Measurements from ENCODE around the gene MYO1C. TPM values are rescaled to one million over a fixed set of nuclear protein-coding genes. Genes with fewer than 3 reads are reported as not detected.

MYO1C gene
- total and polyA plus RNA-seq, 4 donors, result 73.4 to 237 (median 89.6) TPM

DNA sequence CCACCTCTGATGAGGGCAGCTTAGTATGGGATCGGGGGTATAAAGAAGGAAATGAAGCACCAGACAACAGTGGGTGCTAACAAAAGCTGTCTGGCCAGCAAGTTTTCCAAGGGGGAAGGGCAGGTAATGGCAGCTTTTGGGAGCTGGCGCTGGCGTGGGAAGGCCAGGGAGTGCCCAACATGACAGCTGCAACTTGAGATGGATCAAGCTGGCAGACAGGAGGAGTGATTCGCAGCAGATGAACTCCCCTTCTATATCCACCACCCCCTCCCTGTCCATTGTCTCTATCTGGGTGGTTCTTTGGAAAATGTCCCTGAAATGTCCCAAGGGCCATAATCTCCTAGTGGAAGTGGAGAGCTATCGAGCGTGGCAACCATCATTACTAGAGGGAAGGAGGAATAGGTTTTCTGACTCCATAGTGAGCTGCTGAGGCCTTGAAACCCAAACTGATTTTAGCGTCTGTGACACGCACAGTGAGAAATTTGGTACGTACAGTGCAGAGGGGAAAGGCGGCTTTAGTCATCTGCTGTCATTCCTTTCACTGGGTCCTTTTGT is 28.7 kb upstream of the MYO1C start:
- H3K9me3 ChIP-seq (ENCODE audit: control insufficient read depth in 4 of 4, insufficient read depth in 3 of 4, low read length in 3 of 4), result no peaks in the 10 kb centered on the region
- H3K27ac ChIP-seq (ENCODE audit: low read depth in 1 of 2, low read length in 1 of 2), result no peak overlapping the region
- no peak overlapping the region for H3K9ac ChIP-seq (ENCODE audit: insufficient read depth in 1 of 2, low read length in 2 of 2)
- WGBS, 2 donors, result 88 to 93% methylated on average over 10 of the region's 10 CpGs
- H3K4me3 ChIP-seq, result no peak overlapping the region
- peaks cover 3 to 18% (median 11%) of the 10 kb centered on the region in 4 donors for H3K36me3 ChIP-seq (ENCODE audit: control insufficient read depth in 4 of 4, insufficient read depth in 4 of 4, low read length in 4 of 4)
- ATAC-seq (ENCODE audit: insufficient read depth, low FRiP score), result no peak
- TF ChIP-seq, protein P1, sequence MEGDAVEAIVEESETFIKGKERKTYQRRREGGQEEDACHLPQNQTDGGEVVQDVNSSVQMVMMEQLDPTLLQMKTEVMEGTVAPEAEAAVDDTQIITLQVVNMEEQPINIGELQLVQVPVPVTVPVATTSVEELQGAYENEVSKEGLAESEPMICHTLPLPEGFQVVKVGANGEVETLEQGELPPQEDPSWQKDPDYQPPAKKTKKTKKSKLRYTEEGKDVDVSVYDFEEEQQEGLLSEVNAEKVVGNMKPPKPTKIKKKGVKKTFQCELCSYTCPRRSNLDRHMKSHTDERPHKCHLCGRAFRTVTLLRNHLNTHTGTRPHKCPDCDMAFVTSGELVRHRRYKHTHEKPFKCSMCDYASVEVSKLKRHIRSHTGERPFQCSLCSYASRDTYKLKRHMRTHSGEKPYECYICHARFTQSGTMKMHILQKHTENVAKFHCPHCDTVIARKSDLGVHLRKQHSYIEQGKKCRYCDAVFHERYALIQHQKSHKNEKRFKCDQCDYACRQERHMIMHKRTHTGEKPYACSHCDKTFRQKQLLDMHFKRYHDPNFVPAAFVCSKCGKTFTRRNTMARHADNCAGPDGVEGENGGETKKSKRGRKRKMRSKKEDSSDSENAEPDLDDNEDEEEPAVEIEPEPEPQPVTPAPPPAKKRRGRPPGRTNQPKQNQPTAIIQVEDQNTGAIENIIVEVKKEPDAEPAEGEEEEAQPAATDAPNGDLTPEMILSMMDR (IDR thresholded peaks at IDR 0.05; ENCODE audit: control extremely low read depth, extremely low read depth), result no peak
- no peaks in the 10 kb centered on the region for H3K27me3 ChIP-seq (ENCODE audit: control insufficient read depth in 3 of 3, insufficient read depth in 3 of 3, low read length in 2 of 3)
- H3K4me1 ChIP-seq (ENCODE audit: control insufficient read depth in 5 of 5, insufficient read depth in 5 of 5, low read length in 5 of 5), result peaks cover 0 to 7% (median 0%) of the 10 kb centered on the region in 5 donors
- no peak for DNase-seq

DNA sequence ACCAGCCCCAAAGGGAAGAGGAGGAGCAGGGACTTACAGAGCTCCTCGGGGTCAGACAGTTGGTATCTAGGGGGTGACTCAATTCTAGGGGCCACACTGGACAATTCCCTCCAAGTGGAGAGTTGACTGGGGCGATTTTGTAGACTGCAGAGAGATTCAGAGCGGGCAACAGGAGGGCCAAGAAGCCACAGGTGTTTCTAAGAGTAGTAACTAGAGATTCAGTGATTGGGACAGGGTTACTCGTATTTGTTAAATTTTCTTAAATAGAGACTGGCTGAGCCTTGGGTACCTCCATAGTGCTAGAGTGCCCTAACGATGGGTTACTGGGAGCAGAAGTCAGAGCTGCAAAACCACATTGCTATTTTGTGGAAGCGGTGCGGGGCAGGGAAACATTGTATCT is 27.2 kb upstream of the MYO1C start:
- TF ChIP-seq, protein P1 (IDR thresholded peaks at IDR 0.05; ENCODE audit: control extremely low read depth, extremely low read depth), result no peak
- H3K36me3 ChIP-seq (ENCODE audit: control insufficient read depth in 4 of 4, insufficient read depth in 4 of 4, low read length in 4 of 4), result peaks cover 4 to 13% (median 8%) of the 10 kb centered on the region in 4 donors
- DNase-seq, result no peak
- H3K4me1 ChIP-seq (ENCODE audit: control insufficient read depth in 5 of 5, insufficient read depth in 5 of 5, low read length in 5 of 5), result peaks cover 0 to 19% (median 0%) of the 10 kb centered on the region in 5 donors
- H3K9ac ChIP-seq (ENCODE audit: insufficient read depth in 1 of 2, low read length in 2 of 2), result no peak overlapping the region
- WGBS, 2 donors, result 90 to 93% methylated on average over 7 of the region's 7 CpGs
- no peaks in the 10 kb centered on the region for H3K9me3 ChIP-seq (ENCODE audit: control insufficient read depth in 4 of 4, insufficient read depth in 3 of 4, low read length in 3 of 4)
- no peak overlapping the region for H3K27ac ChIP-seq (ENCODE audit: low read depth in 1 of 2, low read length in 1 of 2)
- no peak for ATAC-seq (ENCODE audit: insufficient read depth, low FRiP score)
- H3K27me3 ChIP-seq (ENCODE audit: control insufficient read depth in 3 of 3, insufficient read depth in 3 of 3, low read length in 2 of 3), result no peaks in the 10 kb centered on the region
- no peak overlapping the region for H3K4me3 ChIP-seq

DNA sequence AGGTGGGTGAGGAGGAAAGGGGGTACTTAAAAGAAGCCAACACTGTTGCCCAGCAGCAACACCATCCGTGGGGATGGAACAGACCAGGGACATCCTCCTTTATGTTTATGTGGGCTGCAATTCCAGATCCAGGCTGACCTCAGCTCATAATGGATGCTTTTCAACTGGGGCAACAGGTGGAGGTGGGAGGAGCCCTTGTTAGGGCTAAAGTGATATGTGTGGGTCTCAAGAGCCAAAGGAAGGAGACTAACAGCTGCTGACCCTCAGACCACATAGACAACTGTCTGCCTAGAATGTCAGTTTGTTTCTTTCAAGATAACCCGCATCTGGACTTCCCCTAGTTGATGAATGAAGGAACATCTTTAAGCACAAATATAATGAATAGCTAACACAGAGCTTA is 25.9 kb upstream of the MYO1C start:
- 64 to 78% methylated on average over 2 of the region's 2 CpGs for WGBS, 2 donors
- no peak for ATAC-seq (ENCODE audit: insufficient read depth, low FRiP score)

More for the DNA sequence above, 25.9 kb upstream of the MYO1C start:
- H3K4me1 ChIP-seq (ENCODE audit: control insufficient read depth in 5 of 5, insufficient read depth in 5 of 5, low read length in 5 of 5), result peaks cover 0 to 19% (median 6%) of the 10 kb centered on the region in 5 donors
- no peak overlapping the region for H3K9ac ChIP-seq (ENCODE audit: insufficient read depth in 1 of 2, low read length in 2 of 2)
- peaks cover 0 to 18% (median 12%) of the 10 kb centered on the region in 4 donors for H3K36me3 ChIP-seq (ENCODE audit: control insufficient read depth in 4 of 4, insufficient read depth in 4 of 4, low read length in 4 of 4)
- no peak overlapping the region for H3K4me3 ChIP-seq
- TF ChIP-seq, protein P1 (IDR thresholded peaks at IDR 0.05; ENCODE audit: control extremely low read depth, extremely low read depth), result no peak
- no peak for DNase-seq
- H3K27me3 ChIP-seq (ENCODE audit: control insufficient read depth in 3 of 3, insufficient read depth in 3 of 3, low read length in 2 of 3), result no peaks in the 10 kb centered on the region
- no peaks in the 10 kb centered on the region for H3K9me3 ChIP-seq (ENCODE audit: control insufficient read depth in 4 of 4, insufficient read depth in 3 of 4, low read length in 3 of 4)
- no peak overlapping the region for H3K27ac ChIP-seq (ENCODE audit: low read depth in 1 of 2, low read length in 1 of 2)

Data from lung (tissue), 12 donors.